Gastroesophageal sphincter (tissue), 4 donors: ENCODE measurements around the gene MSLN. TPM values are rescaled to one million over a fixed set of nuclear protein-coding genes. Genes with fewer than 3 reads are reported as not detected.

Experiments
- ATAC-seq: fragments of 150-250 bp; one replicate; pipeline ENCODE4 v1.9.1; 2016; ENCODE audit warnings: mild to moderate bottlenecking, moderate library complexity
- H3K27ac ChIP-seq, 4 donors: fragments of 200-600 bp; sonication (generic) in 3 of 4; 1 replicate in 3 of 4; 2 replicates in 1 of 4; pipeline ENCODE4 v1.5.1; 2016 to 2019
- H3K27me3 ChIP-seq: fragments of 200-600 bp; sonication (generic); one replicate; pipeline ENCODE4 v1.5.1; 2019
- H3K36me3 ChIP-seq, 2 donors: fragments of 200-600 bp; sonication (generic); one replicate each; pipeline ENCODE4 v1.5.1; 2019; ENCODE audit warnings: control low read depth in 1 of 2
- H3K4me1 ChIP-seq, 3 donors: fragments of 200-600 bp; sonication (generic); 1 replicate in 2 of 3; 2 replicates in 1 of 3; pipeline ENCODE4 v1.5.1; 2016 to 2019; ENCODE audit warnings: control low read depth in 2 of 3
- H3K4me3 ChIP-seq, 2 donors: fragments of 200-600 bp; sonication (generic); one replicate each; pipeline ENCODE4 v1.5.1; 2019; ENCODE audit warnings: mild to moderate bottlenecking in 1 of 2, moderate library complexity in 1 of 2
- H3K9me3 ChIP-seq, 3 donors: fragments of 200-600 bp; sonication (generic); one replicate each; pipeline ENCODE4 v1.5.1; 2017 to 2019; ENCODE audit warnings: control low read depth in 2 of 3
- CTCF ChIP-seq, 4 experiments: fragments of 200-600 bp in 2 of 4; fragments of 450-650 bp in 2 of 4; sonication (generic) in 1 of 4; IDR thresholded peaks; one replicate each; pipeline ENCODE4 v1.5.1; 2017 to 2019; ENCODE audit warnings: antibody characterized with exemption in 4 of 4, mild to moderate bottlenecking in 2 of 4, moderate library complexity in 2 of 4
- EP300 ChIP-seq: sonication (generic); formaldehyde crosslinking; IDR thresholded peaks from one replicate; pipeline ENCODE4 v1.6.1; 2017; ENCODE audit warnings: antibody characterized with exemption, mild to moderate bottlenecking
- POLR2A ChIP-seq, 2 donors: fragments of 450-650 bp; IDR thresholded peaks; one replicate each; pipeline ENCODE4 v1.6.1; 2017; ENCODE audit warnings: antibody characterized with exemption in 2 of 2, mild to moderate bottlenecking in 2 of 2, moderate library complexity in 1 of 2
- POLR2AphosphoS5 ChIP-seq: sonication (generic); formaldehyde crosslinking; IDR thresholded peaks from one replicate; pipeline ENCODE4 v1.6.1; 2017; ENCODE audit warnings: antibody characterized with exemption
- WGBS, 2 donors: methylation state at CpG; one replicate each; pipeline ENCODE4 v1.1.5; 2018; ENCODE audit warnings: low coverage in 1 of 2; 5-methylcytosine and 5-hydroxymethylcytosine counted together
- total RNA-seq, 4 donors: library from RNA; depleted of rRNA; stranded (reverse); fragments of >200 nt; gene quantifications; one replicate each; pipeline ENCODE4 v1.1.0, GENCODE V29; 2016

MSLN gene
- total RNA-seq, 4 donors from 2014 or later = 0.73 to 7.2 TPM; not detected in 2

- Histone ChIP-seq H3K36me3 (peaks cover 0 to 12% of the 10 kb centered on the region in 2 donors), H3K9me3 (no peaks in the 10 kb centered on the region), H3K4me1 (peaks cover 0 to 55% (median 20%) of the 10 kb centered on the region in 3 donors), H3K27ac (peak overlapping the region in 3 of 4 donors; percentile 88 to 89 (median 89)), H3K27me3 (peaks cover 29% of the 10 kb centered on the region), H3K4me3 (peak overlapping the region; percentile 48 to 82)
- ATAC-seq = no peak
- no CpG with 5 or more reads among the region's 51 CpGs for WGBS, 2 donors
- TF ChIP-seq POLR2A (IDR thresholded peaks at IDR 0.05) (no peak), POLR2AphosphoS5 (no peak), CTCF (IDR thresholded peaks at IDR 0.05) (no peak), EP300 (no peak)
Measured at GRCh38 chr16:721765-722540, 38.6 kb upstream of the MSLN start.

- H3K4me3 ChIP-seq = no peak overlapping the region
- peaks cover 0 to 8% of the 10 kb centered on the region in 2 donors for H3K36me3 ChIP-seq
- peaks cover 0 to 57% (median 27%) of the 10 kb centered on the region in 3 donors for H3K4me1 ChIP-seq
- no peak for ATAC-seq
- no peaks in the 10 kb centered on the region for H3K9me3 ChIP-seq
- 50% methylated on average over 2 of the region's 24 CpGs; no CpG with 5 or more reads in 1 of the 2 donors for WGBS, 2 donors
- H3K27me3 ChIP-seq = peaks cover 40% of the 10 kb centered on the region
- TF ChIP-seq CTCF (IDR thresholded peaks at IDR 0.05) (no peak), POLR2AphosphoS5 (no peak), POLR2A (IDR thresholded peaks at IDR 0.05) (no peak), EP300 (no peak)
- H3K27ac ChIP-seq = no peak overlapping the region
Measured at GRCh38 chr16:722835-723633, 37.5 kb upstream of the MSLN start.

GRCh38 chr16:723695-724094 lies 36.8 kb upstream of the MSLN start:
- H3K4me1 ChIP-seq = peaks cover 0 to 63% (median 33%) of the 10 kb centered on the region in 3 donors
- TF ChIP-seq EP300 (no peak), POLR2A (IDR thresholded peaks at IDR 0.05) (no peak), CTCF (IDR thresholded peaks at IDR 0.05) (no peak), POLR2AphosphoS5 (no peak)
- no CpG with 5 or more reads among the region's 9 CpGs for WGBS, 2 donors

GRCh38 chr16:724188-725040 lies 36.1 kb upstream of the MSLN start:
- Histone ChIP-seq H3K4me1 (peaks cover 0 to 64% (median 34%) of the 10 kb centered on the region in 3 donors), H3K4me3 (no peak overlapping the region), H3K36me3 (peaks cover 0 to 9% of the 10 kb centered on the region in 2 donors), H3K27me3 (peaks cover 54% of the 10 kb centered on the region), H3K9me3 (no peaks in the 10 kb centered on the region), H3K27ac (no peak overlapping the region)
- TF ChIP-seq EP300 (no peak), POLR2AphosphoS5 (no peak), POLR2A (IDR thresholded peaks at IDR 0.05) (no peak), CTCF (IDR thresholded peaks at IDR 0.05) (no peak)
- ATAC-seq = no peak
- 20% methylated on average over 1 of the region's 29 CpGs; no CpG with 5 or more reads in 1 of the 2 donors for WGBS, 2 donors

More at GRCh38 chr16:723695-724094, 36.8 kb upstream of the MSLN start:
- Histone ChIP-seq H3K36me3 (peaks cover 0 to 8% of the 10 kb centered on the region in 2 donors), H3K9me3 (no peaks in the 10 kb centered on the region), H3K27ac (no peak overlapping the region), H3K27me3 (peaks cover 47% of the 10 kb centered on the region), H3K4me3 (no peak overlapping the region)
- ATAC-seq = no peak
